ENCODE measurements around the gene TRMT11.

- TF ChIP-seq, protein P1, sequence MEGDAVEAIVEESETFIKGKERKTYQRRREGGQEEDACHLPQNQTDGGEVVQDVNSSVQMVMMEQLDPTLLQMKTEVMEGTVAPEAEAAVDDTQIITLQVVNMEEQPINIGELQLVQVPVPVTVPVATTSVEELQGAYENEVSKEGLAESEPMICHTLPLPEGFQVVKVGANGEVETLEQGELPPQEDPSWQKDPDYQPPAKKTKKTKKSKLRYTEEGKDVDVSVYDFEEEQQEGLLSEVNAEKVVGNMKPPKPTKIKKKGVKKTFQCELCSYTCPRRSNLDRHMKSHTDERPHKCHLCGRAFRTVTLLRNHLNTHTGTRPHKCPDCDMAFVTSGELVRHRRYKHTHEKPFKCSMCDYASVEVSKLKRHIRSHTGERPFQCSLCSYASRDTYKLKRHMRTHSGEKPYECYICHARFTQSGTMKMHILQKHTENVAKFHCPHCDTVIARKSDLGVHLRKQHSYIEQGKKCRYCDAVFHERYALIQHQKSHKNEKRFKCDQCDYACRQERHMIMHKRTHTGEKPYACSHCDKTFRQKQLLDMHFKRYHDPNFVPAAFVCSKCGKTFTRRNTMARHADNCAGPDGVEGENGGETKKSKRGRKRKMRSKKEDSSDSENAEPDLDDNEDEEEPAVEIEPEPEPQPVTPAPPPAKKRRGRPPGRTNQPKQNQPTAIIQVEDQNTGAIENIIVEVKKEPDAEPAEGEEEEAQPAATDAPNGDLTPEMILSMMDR (conservative IDR thresholded peaks at IDR 0.05; ENCODE audit: low read depth, low read length), result no peak
- no peak for TF ChIP-seq EZH2phosphoT487 (IDR thresholded peaks at IDR 0.05; ENCODE audit: borderline replicate concordance, low read length)
These were observed 30.3 kb downstream of the TRMT11 start for GRCh38 chr6:126016591-126016990.
